ENCODE measurements around the gene MAST2.

Gene MAST2

DNA sequence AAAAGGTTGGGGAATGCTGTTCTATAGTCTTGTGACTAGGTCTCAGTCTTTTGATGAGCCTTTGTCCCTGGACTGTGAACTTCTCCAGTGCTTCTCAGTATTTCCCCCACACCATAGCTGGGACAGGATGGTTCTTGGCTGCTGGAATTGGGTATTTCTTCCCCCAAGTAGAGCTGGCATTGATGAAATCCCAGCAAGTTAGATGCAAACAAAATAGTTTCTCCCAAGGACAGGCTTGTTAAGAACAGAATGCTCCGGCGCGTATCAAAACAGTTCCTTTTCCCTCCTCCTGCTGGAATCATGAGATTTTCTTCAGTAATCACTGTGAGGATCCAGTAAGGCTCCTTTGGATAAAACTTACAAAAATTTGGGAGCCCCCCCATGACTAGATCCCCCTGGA, 166.5 kb downstream of the MAST2 start:
- no peak for DNase-seq (ENCODE audit: low spot score)
- no peak for TF ChIP-seq CTCF (IDR thresholded peaks at IDR 0.05; ENCODE audit: extremely low read depth, insufficient read depth, missing control alignments)
- in situ Hi-C loops (cut with MboI; ENCODE audit: low pct_unique_long_range_greater_than_20kb, low sequenced_read_pairs, unreplicated experiment), result no loop called here

GRCh38 chr1:45971335-45971734, 167.9 kb downstream of the MAST2 start:
- TF ChIP-seq CTCF (IDR thresholded peaks at IDR 0.05; ENCODE audit: extremely low read depth, insufficient read depth, missing control alignments), result no peak
- in situ Hi-C loops (cut with MboI; ENCODE audit: low pct_unique_long_range_greater_than_20kb, low sequenced_read_pairs, unreplicated experiment), result no loop called here

GRCh38 chr1:45971922-45972531, 168.6 kb downstream of the MAST2 start:
- no peak for TF ChIP-seq CTCF (IDR thresholded peaks at IDR 0.05; ENCODE audit: extremely low read depth, insufficient read depth, missing control alignments)
- DNase-seq (ENCODE audit: low spot score), result no peak
- in situ Hi-C loops (cut with MboI; ENCODE audit: low pct_unique_long_range_greater_than_20kb, low sequenced_read_pairs, unreplicated experiment), result no loop called here

More at GRCh38 chr1:45971335-45971734, 167.9 kb downstream of the MAST2 start:
- DNase-seq (ENCODE audit: low spot score), result no peak

- in situ Hi-C loops (cut with MboI; ENCODE audit: low pct_unique_long_range_greater_than_20kb, low sequenced_read_pairs, unreplicated experiment), result no loop called here
- no peak for DNase-seq (ENCODE audit: low spot score)
- no peak for TF ChIP-seq CTCF (IDR thresholded peaks at IDR 0.05; ENCODE audit: extremely low read depth, insufficient read depth, missing control alignments)
These were observed 169.2 kb downstream of the MAST2 start for GRCh38 chr1:45972621-45973020.

DNA sequence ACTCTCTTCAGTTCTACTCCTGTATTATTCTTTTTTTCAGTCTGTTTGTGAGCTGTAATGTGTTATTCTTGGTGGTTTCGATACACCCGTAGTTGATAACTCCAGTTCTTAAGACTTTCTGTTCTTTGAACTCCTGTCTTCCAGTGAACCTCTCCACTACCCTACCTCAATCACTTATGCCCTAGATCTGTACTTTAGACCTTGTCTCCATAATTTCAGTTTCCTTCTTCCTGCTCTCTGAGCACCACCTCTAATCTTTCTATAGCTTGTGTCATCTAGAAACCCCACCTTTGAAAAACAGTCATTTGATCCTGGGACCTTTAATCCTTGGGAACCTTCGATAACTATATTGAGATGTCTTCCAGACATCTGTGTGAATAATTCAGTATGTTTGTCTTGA, 169.7 kb downstream of the MAST2 start:
- TF ChIP-seq CTCF (IDR thresholded peaks at IDR 0.05; ENCODE audit: extremely low read depth, insufficient read depth, missing control alignments), result no peak
- in situ Hi-C loops (cut with MboI; ENCODE audit: low pct_unique_long_range_greater_than_20kb, low sequenced_read_pairs, unreplicated experiment), result no loop called here
- DNase-seq (ENCODE audit: low spot score), result no peak

DNA sequence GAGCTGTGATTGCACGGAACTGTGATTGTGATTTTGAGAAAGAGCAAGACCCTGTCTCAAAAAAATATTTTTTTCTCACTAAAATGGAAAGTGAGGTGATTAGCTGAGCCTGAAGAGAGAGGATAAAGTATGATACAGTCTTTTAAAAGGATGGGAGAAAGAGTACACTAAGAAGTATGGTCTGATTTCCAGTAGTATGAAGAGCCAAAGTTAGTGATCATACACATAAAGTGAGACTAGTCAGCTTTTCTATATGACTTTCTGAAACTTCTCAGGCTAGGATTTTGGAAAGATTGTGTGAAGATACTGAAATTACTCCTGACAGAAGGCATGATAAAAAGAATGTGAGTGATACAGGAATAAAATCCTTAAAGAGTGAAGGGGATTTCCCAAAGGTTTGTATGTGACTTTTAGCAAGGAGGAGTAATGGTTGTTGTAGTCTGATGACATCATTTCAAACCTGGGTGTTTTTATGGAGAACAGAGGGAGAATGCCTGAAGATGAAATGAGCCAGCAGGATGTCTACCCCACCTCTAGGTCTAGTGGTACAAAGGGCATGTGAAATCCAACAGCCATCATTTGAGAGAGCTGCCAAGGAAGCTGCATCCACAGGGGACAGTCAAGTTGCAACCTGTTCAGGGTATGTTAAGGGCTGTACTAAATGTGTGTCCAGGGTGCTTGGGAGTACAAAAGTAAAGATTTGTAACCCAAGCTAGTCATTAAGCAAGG, 171.3 kb downstream of the MAST2 start:
- peak; percentile 9 for DNase-seq (ENCODE audit: low spot score)
- in situ Hi-C loops (cut with MboI; ENCODE audit: low pct_unique_long_range_greater_than_20kb, low sequenced_read_pairs, unreplicated experiment), result no loop called here
- TF ChIP-seq CTCF (IDR thresholded peaks at IDR 0.05; ENCODE audit: extremely low read depth, insufficient read depth, missing control alignments), result no peak
